T-cell (primary cell): ENCODE measurements around the gene TTLL12. TPM values are rescaled to one million over a fixed set of nuclear protein-coding genes. Genes with fewer than 3 reads are reported as not detected.

Source experiments
- ATAC-seq, 4 experiments: fragments of 200-7000 bp in 3 of 4; fragments of 150-1000 bp in 1 of 4; cut with Tn5 transposase; replicated peaks in 1 of 4; 1 replicate in 3 of 4; 2 replicates in 1 of 4; pipeline ENCODE4 v1.10.0; 2021; ENCODE audit warnings: moderate library complexity in 3 of 4, mild to moderate bottlenecking in 2 of 4, moderate number of reproducible peaks in 1 of 4
- CTCF ChIA-PET, 2 donors: fragments of 300-600 bp; sonication (Branson Sonifier 250); formaldehyde crosslinking; loops; one replicate each; lab custom pipeline; 2022; ENCODE audit warnings: antibody characterized with exemption in 2 of 2; lab: Charles Lee
- POLR2A ChIA-PET, 2 donors: fragments of 300-600 bp; sonication (Branson Sonifier 250); formaldehyde crosslinking; loops; one replicate each; lab custom pipeline; 2022; ENCODE audit warnings: antibody characterized with exemption in 2 of 2; lab: Charles Lee
- DNase-seq, 35 experiments: peaks; one replicate each; pipeline versions ENCODE4 v3.0.0 to v3.0.0-alpha.2; 2013 to 2023
- H3K27ac ChIP-seq: one replicate; pipeline ENCODE4 v1.5.1; 2013; ENCODE audit warnings: low read length
- H3K27me3 ChIP-seq, 2 experiments: replicated peaks in 1 of 2; 1 replicate in 1 of 2; 2 replicates in 1 of 2; pipeline versions ENCODE4 v1.6.1 to v1.7.0; 2013; ENCODE audit warnings: low read length in 1 of 2, mixed read lengths in 1 of 2; ENCODE audit not compliant: control insufficient read depth in 2 of 2, insufficient read depth in 2 of 2; ENCODE audit errors: extremely low read depth in 1 of 2
- H3K36me3 ChIP-seq, 2 donors: 1 replicate in 1 of 2; 2 replicates in 1 of 2; pipeline versions ENCODE4 v1.6.1 to v1.7.0; 2013; ENCODE audit warnings: low read length in 1 of 2; ENCODE audit not compliant: control insufficient read depth in 2 of 2, insufficient read depth in 1 of 2; ENCODE audit errors: extremely low read depth in 1 of 2
- H3K4me1 ChIP-seq, 2 experiments: 1 replicate in 1 of 2; 2 replicates in 1 of 2; pipeline versions ENCODE4 v1.6.1 to v1.7.0; 2013; ENCODE audit warnings: low read length in 2 of 2, mixed read lengths in 1 of 2; ENCODE audit not compliant: insufficient read depth in 2 of 2, control insufficient read depth in 1 of 2; ENCODE audit errors: extremely low read depth in 1 of 2
- H3K4me3 ChIP-seq, 2 donors: 1 replicate in 1 of 2; 2 replicates in 1 of 2; pipeline versions ENCODE4 v1.5.1 to v1.7.0; 2013; ENCODE audit warnings: mild to moderate bottlenecking in 2 of 2, low read length in 1 of 2, moderate library complexity in 1 of 2; ENCODE audit not compliant: control insufficient read depth in 1 of 2; ENCODE audit errors: extremely low read depth in 1 of 2
- H3K9me3 ChIP-seq: 2 replicates; pipeline ENCODE4 v1.7.0; 2013
- H3K27ac Mint-ChIP-seq, 2 donors: one replicate each; pipeline ENCODE4 v1.8.0; 2020 to 2021; ENCODE audit warnings: mild to moderate bottlenecking in 2 of 2, mixed read lengths in 2 of 2
- H3K27me3 Mint-ChIP-seq, 2 donors: one replicate each; pipeline ENCODE4 v1.8.0; 2021 to 2022; ENCODE audit warnings: mixed read lengths in 2 of 2
- H3K36me3 Mint-ChIP-seq: one replicate; pipeline ENCODE4 v1.8.0; 2021; ENCODE audit warnings: mixed read lengths
- H3K4me1 Mint-ChIP-seq, 3 donors: one replicate each; pipeline ENCODE4 v1.8.0; 2020 to 2022; ENCODE audit warnings: mixed read lengths in 3 of 3, mild to moderate bottlenecking in 1 of 3
- H3K4me3 Mint-ChIP-seq, 3 donors: one replicate each; pipeline ENCODE4 v1.8.0; 2020 to 2022; ENCODE audit warnings: mild to moderate bottlenecking in 3 of 3, mixed read lengths in 3 of 3, moderate library complexity in 3 of 3
- H3K9me3 Mint-ChIP-seq, 3 donors: one replicate each; pipeline ENCODE4 v1.8.0; 2020 to 2022; ENCODE audit warnings: mixed read lengths in 3 of 3
- WGBS: methylation state at CpG from one replicate; pipeline ENCODE4 v1.1.5; 2013; ENCODE audit warnings: missing lambda C conversion rate; ENCODE audit not compliant: insufficient coverage; 5-methylcytosine and 5-hydroxymethylcytosine counted together
- total RNA-seq, 35 experiments: library from RNA in 6 of 35; stranded (reverse) in 6 of 35; fragments of 120-200 nt in 1 of 35; gene quantifications; one replicate each; pipeline versions ENCODE4 v1.2.1 to v1.2.4 and lab custom pipeline; 2013 to 2026

Gene TTLL12
- total RNA-seq, 5 donors from 2014 or later (not counting 1 experiment from before 2014, with no cell fraction given): 17.1 to 38.1 (median 33.8) TPM

GRCh38 chr22:43210631-43211515, 23.9 kb upstream of the TTLL12 start:
- no peak overlapping the region for H3K27ac Mint-ChIP-seq
- POLR2A ChIA-PET: no interaction called here

GRCh38 chr22:43209971-43210370, 23.0 kb upstream of the TTLL12 start:
- Histone ChIP-seq H3K4me1 (peaks cover 0 to 21% of the 10 kb centered on the region in 2 experiments), H3K27ac (no peak overlapping the region), H3K36me3 (no peaks in the 10 kb centered on the region), H3K27me3 (peaks cover 0 to 17% of the 10 kb centered on the region in 2 experiments), H3K9me3 (no peaks in the 10 kb centered on the region), H3K4me3 (no peak overlapping the region)
- ChIA-PET CTCF (no interaction called here), POLR2A (no interaction called here)
- WGBS: 86% methylated on average over 17 of the region's 22 CpGs
- H3K4me1 Mint-ChIP-seq: peaks cover 10 to 16% (median 11%) of the 10 kb centered on the region in 3 donors
- no peak overlapping the region for H3K27ac Mint-ChIP-seq
- H3K4me3 Mint-ChIP-seq: no peak overlapping the region
- no peaks in the 10 kb centered on the region for H3K9me3 Mint-ChIP-seq
- H3K36me3 Mint-ChIP-seq: no peaks in the 10 kb centered on the region
- H3K27me3 Mint-ChIP-seq: no peaks in the 10 kb centered on the region
- ATAC-seq (no peak), DNase-seq (no peak)

More at GRCh38 chr22:43210631-43211515, 23.9 kb upstream of the TTLL12 start:
- Histone ChIP-seq H3K27ac (no peak overlapping the region), H3K9me3 (no peaks in the 10 kb centered on the region), H3K4me1 (peaks cover 0 to 13% of the 10 kb centered on the region in 2 experiments), H3K4me3 (no peak overlapping the region), H3K27me3 (peaks cover 0 to 17% of the 10 kb centered on the region in 2 experiments), H3K36me3 (no peaks in the 10 kb centered on the region)
- H3K27me3 Mint-ChIP-seq: no peaks in the 10 kb centered on the region
- DNase-seq (no peak), ATAC-seq (no peak)
- no peak overlapping the region for H3K4me3 Mint-ChIP-seq
- H3K4me1 Mint-ChIP-seq: peaks cover 8 to 14% (median 9%) of the 10 kb centered on the region in 3 donors
- no peaks in the 10 kb centered on the region for H3K9me3 Mint-ChIP-seq
- CTCF ChIA-PET: no interaction called here
- 82% methylated on average over 20 of the region's 34 CpGs for WGBS
- H3K36me3 Mint-ChIP-seq: no peaks in the 10 kb centered on the region

GRCh38 chr22:43209523-43209890, 22.6 kb upstream of the TTLL12 start:
- Histone ChIP-seq H3K4me3 (no peak overlapping the region), H3K4me1 (peaks cover 0 to 23% of the 10 kb centered on the region in 2 experiments), H3K27ac (no peak overlapping the region), H3K9me3 (no peaks in the 10 kb centered on the region), H3K27me3 (peaks cover 0 to 17% of the 10 kb centered on the region in 2 experiments), H3K36me3 (no peaks in the 10 kb centered on the region)
- POLR2A ChIA-PET: no interaction called here
- ATAC-seq: no peak
- H3K9me3 Mint-ChIP-seq: no peaks in the 10 kb centered on the region
- H3K27ac Mint-ChIP-seq: no peak overlapping the region
- no peak for DNase-seq
- 88% methylated on average over 12 of the region's 15 CpGs for WGBS
- H3K36me3 Mint-ChIP-seq: no peaks in the 10 kb centered on the region
- peaks cover 10 to 16% (median 11%) of the 10 kb centered on the region in 3 donors for H3K4me1 Mint-ChIP-seq
- no peaks in the 10 kb centered on the region for H3K27me3 Mint-ChIP-seq
- no peak overlapping the region for H3K4me3 Mint-ChIP-seq
- CTCF ChIA-PET: no interaction called here

GRCh38 chr22:43208703-43209522, 22.0 kb upstream of the TTLL12 start:
- no peaks in the 10 kb centered on the region for H3K27me3 Mint-ChIP-seq
- Histone ChIP-seq H3K4me3 (no peak overlapping the region), H3K36me3 (no peaks in the 10 kb centered on the region), H3K4me1 (peaks cover 0 to 23% of the 10 kb centered on the region in 2 experiments), H3K27me3 (peaks cover 0 to 17% of the 10 kb centered on the region in 2 experiments), H3K27ac (no peak overlapping the region), H3K9me3 (no peaks in the 10 kb centered on the region)
- no peaks in the 10 kb centered on the region for H3K36me3 Mint-ChIP-seq
- H3K4me1 Mint-ChIP-seq: peaks cover 10 to 16% (median 11%) of the 10 kb centered on the region in 3 donors
- no peak overlapping the region for H3K4me3 Mint-ChIP-seq
- H3K27ac Mint-ChIP-seq: no peak overlapping the region
- H3K9me3 Mint-ChIP-seq: no peaks in the 10 kb centered on the region
- DNase-seq (no peak), ATAC-seq (no peak)
- POLR2A ChIA-PET: no interaction called here
- 88% methylated on average over 25 of the region's 26 CpGs for WGBS
- CTCF ChIA-PET: no interaction called here

GRCh38 chr22:43207849-43208702, 21.1 kb upstream of the TTLL12 start:
- Mint-ChIP-seq H3K27ac (no peak overlapping the region), H3K27me3 (no peaks in the 10 kb centered on the region), H3K9me3 (no peaks in the 10 kb centered on the region), H3K4me3 (peak overlapping the region in 1 of 3 donors; percentile 50), H3K4me1 (peaks cover 10 to 16% (median 11%) of the 10 kb centered on the region in 3 donors), H3K36me3 (no peaks in the 10 kb centered on the region)
- 88% methylated on average over 20 of the region's 26 CpGs for WGBS
- Histone ChIP-seq H3K9me3 (no peaks in the 10 kb centered on the region), H3K36me3 (no peaks in the 10 kb centered on the region), H3K27me3 (peaks cover 0 to 15% of the 10 kb centered on the region in 2 experiments), H3K4me3 (no peak overlapping the region), H3K4me1 (peaks cover 0 to 23% of the 10 kb centered on the region in 2 experiments), H3K27ac (no peak overlapping the region)
- ATAC-seq: no peak
- CTCF ChIA-PET: no interaction called here
- POLR2A ChIA-PET: no interaction called here
- no peak for DNase-seq

GRCh38 chr22:43207386-43207785, 20.5 kb upstream of the TTLL12 start:
- Mint-ChIP-seq H3K36me3 (no peaks in the 10 kb centered on the region), H3K27me3 (no peaks in the 10 kb centered on the region), H3K27ac (no peak overlapping the region), H3K9me3 (no peaks in the 10 kb centered on the region), H3K4me3 (peak overlapping the region in 1 of 3 donors; percentile 50), H3K4me1 (peaks cover 10 to 16% (median 11%) of the 10 kb centered on the region in 3 donors)
- Histone ChIP-seq H3K4me1 (peaks cover 0 to 23% of the 10 kb centered on the region in 2 experiments), H3K27me3 (peaks cover 0 to 8% of the 10 kb centered on the region in 2 experiments), H3K27ac (no peak overlapping the region), H3K4me3 (no peak overlapping the region), H3K9me3 (no peaks in the 10 kb centered on the region), H3K36me3 (no peaks in the 10 kb centered on the region)
- no peak for ATAC-seq
- 85% methylated on average over 8 of the region's 13 CpGs for WGBS
- ChIA-PET CTCF (no interaction called here), POLR2A (no interaction called here)
- DNase-seq: no peak
